Measurements from ENCODE around the gene SORCS3.

SORCS3 gene

DNA sequence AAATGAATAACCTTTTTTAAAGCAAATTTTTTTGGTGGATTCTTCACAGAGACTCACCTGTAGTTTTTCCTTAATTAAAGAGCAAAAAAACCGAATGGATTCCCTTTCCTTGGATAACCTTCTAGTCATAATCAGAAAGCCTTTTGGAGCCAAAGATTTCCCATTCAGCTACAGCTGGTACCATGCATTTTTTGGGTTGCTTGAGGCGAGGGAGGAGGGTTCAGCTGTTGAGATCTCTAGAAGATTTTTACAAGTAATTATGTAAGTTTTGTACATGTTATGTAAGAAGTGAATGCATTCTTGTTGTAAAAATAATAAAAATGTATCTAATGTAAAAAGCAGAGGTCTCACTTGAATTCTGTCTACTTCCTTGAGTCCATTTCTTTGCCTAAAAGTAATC lies 463.2 kb downstream of the SORCS3 start:
- no peak for DNase-seq (ENCODE audit: low read depth in 2 of 2)

DNA sequence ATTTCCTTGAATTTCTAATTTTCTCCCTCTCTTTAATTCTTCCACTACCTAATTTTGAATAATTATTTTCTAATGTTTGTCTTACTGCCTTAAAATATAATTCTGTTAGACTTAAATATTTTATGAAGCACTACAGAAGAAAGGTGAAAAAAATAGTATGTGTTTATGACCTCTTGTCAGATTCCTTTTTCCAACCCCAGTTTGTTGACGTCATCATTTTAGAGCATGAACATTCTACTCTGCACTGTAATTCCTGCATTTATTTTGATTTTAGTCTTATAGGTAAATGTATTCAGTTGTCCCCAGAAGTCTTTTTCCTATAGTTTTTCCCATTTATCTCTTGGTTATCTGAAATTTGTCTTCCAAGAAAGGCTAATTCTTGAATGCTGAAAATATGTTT lies 468.1 kb downstream of the SORCS3 start:
- no peak for DNase-seq (ENCODE audit: low read depth in 2 of 2)

DNA sequence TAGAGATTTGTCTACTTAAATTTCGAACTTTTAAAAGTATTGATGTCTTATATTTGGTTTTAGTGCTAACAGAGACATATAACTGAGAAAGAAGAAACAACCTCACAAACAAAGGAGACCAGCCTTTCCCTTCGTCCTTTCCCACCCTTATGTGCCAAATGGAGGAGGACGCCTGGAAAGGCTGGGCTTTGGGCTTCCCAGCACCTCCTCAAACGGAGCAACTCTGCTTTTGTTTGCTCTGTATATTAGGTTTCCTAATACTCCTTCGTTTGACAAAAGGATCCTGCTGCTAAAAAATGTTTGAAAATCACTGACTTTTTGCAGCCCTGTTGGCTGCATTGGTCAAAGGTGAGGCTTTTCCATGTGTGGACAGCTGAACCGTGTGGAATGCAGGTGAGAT lies 471.8 kb downstream of the SORCS3 start:
- DNase-seq (ENCODE audit: low read depth in 2 of 2) = no peak

DNA sequence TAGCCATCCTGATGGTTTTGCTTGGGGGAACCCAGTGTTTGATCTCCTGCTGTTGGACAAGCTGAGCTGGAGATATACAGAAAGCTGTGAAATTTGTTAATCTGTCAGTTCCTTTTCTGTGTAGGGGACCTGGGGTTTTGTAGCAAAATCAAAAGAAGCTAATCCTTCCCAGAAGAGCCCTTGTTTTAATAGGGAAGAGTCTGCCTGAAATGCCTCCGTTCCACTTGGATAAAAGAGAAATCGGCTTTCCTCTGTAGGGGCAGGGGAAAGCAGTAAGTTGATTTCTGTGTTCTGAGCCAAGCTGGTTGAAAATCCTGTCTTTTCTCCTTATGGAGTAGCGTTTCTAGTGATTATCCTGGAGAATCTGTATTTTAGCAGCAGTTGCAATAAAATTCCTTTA lies 472.6 kb downstream of the SORCS3 start:
- DNase-seq (ENCODE audit: low read depth in 2 of 2) = no peak

DNA sequence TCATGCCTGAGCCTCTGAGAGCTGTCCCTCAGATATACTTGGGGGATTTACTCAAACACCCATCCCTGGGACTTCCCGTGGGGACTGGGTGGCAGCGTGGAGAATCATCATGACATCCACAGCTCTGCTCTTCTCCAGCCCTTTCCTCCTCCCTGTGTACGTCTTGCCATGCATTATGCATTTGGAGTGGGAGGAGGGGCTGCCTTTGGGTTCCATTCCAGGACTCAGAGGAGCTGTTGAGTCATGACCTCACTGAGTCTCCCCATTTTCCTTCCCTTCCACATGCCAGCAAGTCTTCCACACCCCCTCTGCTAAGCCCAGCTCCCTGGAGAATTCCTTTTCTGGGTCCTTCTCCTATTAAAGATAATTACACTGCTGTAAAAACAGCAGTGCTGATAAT lies 480.7 kb downstream of the SORCS3 start:
- no peak for DNase-seq (ENCODE audit: low read depth in 2 of 2)

DNA sequence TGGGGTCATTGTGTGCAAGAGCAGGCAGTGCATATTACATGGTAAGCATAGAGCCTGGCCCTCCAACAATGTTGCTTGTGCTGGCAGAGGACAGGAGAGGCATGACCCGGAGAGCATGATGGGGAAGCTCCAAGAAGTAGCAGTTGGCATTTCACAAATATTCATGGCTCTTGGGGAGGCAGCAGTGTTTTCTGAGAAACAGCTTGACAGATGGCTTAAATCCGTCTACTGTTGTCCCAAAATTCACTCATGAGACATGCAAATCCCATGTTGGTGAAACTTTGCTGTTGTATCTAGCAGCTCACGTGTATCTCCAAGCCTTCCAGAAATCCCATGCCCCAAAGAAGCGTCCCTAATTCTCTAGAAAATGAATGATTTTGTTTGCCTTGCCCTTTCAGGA lies 487.0 kb downstream of the SORCS3 start:
- no peak for DNase-seq (ENCODE audit: low read depth in 2 of 2)

DNA sequence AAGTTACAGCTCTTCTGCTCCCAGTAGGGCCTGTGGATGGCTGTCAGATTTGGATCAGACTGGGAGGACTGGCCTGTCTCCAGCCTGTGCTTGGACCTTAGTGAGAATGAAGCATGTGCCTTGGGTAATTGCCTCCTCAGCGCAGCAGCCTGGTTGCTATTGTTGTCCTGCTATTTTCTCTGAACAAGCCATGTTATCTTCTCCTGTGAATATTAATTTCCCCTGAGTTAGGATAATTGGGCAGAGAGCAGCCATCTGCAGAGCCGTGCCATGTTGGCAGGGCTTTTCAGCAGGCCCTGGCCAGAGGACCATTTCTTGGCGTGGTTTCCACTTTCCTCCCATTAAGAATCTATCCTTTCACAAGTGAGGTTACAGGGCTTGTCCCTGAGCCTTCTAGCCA lies 497.3 kb downstream of the SORCS3 start:
- DNase-seq (ENCODE audit: low read depth in 2 of 2) = no peak

DNA sequence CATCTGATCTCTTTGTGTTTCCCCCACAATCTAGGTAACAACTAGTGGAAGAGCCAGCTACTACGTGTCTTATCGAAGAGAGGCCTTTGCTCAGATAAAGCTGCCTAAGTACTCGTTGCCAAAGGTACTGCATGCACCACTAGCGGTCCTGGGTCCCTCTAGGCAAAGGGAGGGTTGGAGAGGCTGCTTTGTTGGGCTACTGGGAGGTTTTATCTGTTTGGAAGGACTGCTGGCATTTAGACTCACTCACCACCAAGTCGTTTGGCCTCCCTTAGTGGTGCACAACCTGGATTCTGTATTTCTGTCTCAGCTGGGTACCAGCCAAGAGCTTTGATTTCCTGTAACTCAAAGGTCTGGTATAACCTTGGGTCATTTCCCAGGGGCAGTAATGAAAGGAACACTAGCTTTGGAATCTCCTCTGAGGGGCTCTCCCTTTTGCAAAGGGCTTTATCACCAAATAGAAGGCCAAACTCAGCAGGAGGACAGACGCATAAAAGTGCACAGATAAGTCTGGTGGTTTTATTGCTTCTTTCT lies 498.3 kb downstream of the SORCS3 start:
- DNase-seq (ENCODE audit: low read depth in 2 of 2) = no peak

DNA sequence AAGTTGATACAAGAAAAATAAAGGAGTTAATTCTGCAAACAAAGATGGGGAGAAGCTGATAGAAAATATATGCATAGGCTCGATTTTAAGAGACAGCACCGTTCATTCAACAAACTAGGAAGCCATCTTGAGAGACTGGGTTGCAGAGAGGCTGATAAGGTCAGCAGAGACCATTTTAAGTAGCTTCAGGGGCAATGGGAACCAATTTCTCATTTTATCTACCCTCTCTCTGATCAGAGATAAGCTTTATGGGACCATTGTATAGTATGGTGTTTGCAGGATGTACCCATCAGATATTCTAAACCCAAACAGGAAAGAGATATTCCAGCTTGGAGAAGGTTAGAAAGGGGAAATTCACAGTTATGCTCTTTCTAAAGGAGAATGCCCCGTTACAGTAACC lies 499.5 kb downstream of the SORCS3 start:
- no peak for DNase-seq (ENCODE audit: low read depth in 2 of 2)

DNA sequence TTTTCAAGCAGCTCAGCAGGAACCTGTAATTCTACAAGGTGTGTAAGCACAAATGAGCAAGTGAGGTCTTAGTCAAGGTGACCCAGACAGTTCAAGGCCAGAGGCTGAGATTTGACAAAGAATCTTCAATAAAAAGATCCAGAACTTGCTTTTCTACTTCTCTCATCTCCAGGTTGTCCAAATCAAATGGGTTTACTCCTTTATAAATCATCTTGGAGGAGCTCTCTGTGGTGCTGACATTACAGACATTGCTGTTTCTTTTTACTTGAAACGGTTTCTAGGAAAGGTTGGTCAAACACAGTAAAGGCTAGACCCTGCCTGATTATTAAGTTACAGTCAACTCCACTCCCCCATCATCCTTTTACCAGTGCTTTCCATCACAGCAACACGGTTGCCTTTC lies 504.6 kb downstream of the SORCS3 start:
- DNase-seq (ENCODE audit: low read depth in 2 of 2) = no peak

DNA sequence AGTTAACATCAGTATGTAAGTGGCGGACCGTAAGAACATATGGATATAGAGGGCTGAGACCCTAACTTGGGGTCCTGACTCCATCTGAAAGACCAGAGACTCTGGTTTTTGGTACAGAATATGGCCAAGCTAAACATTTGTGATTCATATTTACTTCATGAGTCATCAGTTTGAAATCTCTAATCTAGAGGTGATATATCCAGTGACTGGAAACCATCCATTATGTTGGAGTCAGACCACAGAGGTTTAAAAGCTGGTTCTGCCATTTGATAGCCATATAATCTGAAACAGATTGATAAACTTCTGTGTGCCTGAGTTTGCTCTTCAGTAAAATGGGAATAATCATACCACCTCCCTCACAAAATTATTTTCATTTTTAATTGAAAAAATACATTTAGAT lies 505.3 kb downstream of the SORCS3 start:
- no peak for DNase-seq (ENCODE audit: low read depth in 2 of 2)

DNA sequence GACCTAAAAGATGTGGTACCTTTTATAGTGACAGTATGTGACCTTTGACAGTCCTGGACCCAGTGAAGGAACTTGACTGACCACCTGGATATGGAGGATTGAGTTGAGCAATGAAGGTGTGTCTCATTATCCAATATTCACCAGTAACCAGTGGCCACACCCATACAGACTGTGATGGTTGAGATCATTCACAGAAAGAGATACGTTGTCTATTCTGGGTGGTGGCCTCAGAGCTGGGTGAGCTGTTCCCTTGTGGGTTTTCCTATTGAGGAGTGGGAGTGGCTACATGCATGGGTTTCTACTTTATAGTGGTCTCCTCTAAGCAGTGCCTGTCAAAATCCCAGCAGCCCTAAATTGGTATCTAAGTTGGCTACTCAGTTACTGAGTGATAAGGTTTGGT lies 507.4 kb downstream of the SORCS3 start:
- no peak for DNase-seq (ENCODE audit: low read depth in 2 of 2)

DNA sequence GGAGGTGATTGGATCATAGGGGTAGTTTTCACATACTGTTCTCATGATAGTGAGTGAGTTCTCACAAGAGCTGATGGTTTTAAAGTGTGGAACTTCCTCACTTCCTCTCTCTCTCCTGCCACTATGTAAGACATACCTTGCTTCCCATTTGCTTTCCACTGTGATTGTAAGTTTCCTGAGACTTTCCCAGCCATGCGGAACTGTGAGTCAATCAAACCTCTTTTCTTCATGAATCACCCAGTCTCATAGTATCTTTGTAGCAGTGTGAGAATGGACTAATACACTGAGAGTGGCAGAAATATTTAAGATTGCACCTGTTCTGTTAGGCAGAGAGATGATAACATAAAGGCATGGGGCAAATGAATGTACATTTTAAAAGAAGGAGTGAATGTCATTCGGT lies 507.8 kb downstream of the SORCS3 start:
- DNase-seq (ENCODE audit: low read depth in 2 of 2) = no peak

DNA sequence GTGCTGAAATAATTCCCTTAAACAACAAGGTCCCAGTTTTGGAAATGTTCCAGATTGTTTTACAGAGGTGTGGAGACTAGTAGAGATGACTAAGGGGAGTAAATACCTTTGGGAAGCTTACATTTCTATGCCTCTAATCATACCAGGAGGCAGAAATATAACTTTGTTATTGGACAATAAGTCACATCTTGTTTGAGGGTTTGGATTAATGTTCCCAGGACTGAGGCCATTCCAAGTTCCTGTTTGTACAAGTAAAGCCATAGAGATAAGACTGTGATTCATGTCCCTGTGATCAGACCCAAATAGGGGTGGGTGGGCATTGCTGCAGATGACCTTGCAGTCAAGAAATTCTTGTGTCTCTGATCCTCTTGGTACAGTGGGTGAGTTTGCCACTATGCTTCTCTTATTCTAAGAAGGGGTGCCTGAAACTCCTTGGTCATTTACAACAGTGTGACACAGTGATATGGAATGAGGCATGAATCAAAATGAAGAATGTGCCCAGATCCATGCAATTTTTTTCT lies 508.3 kb downstream of the SORCS3 start:
- DNase-seq (ENCODE audit: low read depth in 2 of 2) = no peak

DNA sequence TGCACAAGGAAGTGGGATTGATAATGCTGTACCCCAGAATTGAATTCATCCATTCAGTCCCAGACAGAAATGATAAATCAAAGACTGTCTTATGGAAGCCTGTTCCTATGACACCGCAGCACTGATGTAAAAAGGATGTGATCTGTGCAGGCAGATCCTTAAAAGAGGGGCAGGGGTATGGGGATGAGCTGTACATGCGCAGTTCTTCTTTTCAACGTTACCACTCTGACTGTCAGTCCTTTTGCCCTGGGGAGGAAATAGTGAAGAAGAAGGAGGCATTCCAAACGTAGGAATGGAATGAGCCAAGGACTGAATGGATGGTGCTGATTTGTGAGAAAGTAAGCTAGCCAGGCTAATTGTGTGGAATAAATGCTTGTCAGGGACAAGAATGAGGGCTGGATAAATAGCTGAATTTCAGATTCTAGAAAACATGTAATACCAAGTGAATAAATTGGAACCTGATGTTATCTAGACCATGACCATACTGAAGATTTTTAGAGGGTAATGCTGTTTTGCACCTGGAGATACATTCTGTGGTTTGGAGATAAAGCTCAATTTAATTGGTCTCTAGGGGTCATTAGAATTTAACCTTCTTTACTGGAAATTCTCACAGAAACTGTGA lies 509.3 kb downstream of the SORCS3 start:
- no peak for DNase-seq (ENCODE audit: low read depth in 2 of 2)

DNA sequence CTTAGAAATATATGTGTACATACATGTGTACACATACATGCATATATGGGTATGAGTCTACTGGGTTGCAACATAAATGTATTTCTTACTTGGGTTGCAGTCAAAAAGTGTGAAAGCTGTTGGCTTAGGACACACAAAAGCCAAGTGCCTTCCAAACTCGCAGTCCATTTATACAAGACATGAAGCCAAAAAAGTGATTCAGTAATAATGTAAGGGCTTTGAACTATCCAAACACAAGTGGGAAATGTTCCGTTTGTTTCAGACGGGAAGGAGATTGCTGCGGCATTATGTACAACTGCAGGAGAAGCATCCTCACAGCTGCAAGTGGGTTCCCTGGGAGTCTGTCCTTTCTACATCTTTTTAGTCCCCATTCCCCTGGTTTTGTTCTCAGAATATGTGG lies 513.6 kb downstream of the SORCS3 start:
- DNase-seq (ENCODE audit: low read depth in 2 of 2) = no peak

DNA sequence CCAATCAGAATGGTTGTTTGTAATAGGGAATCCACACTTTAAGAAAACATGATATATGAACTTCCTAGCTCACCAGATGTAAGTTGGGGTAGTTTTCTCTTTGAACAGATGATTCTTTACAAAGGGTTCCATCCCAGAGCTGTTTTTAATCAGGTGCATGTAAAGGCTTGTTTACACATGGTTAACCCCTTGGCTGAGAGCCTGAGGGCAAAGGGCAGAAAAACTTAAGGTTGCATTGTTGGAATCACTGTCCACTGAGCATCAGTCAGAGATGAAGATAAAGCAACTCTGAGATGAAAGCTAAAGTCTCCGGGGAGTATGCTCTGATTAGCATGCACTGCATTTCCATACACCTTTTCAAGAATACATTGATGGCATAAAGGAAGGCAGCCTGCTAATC lies 518.2 kb downstream of the SORCS3 start:
- DNase-seq (ENCODE audit: low read depth in 2 of 2) = no peak

DNA sequence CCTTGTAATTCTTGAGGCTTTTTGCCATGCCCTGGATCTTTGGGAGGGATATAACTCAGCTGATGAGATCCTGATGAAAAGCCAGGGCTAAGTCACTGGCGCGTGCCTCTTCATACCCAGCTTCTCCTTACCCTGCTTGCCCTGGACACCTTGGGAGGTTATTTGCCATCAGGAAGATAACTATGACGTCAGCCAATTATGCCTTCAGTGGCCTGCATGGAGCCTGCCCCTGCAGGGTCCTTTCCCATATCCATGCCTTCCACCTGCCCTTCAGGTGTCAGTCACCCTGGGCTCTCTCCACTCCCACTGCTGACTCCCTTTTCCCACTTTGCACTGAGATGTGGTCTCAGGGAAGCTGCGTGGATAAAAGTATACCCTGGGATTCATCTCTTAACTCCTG lies 520.1 kb downstream of the SORCS3 start:
- no peak for DNase-seq (ENCODE audit: low read depth in 2 of 2)

DNA sequence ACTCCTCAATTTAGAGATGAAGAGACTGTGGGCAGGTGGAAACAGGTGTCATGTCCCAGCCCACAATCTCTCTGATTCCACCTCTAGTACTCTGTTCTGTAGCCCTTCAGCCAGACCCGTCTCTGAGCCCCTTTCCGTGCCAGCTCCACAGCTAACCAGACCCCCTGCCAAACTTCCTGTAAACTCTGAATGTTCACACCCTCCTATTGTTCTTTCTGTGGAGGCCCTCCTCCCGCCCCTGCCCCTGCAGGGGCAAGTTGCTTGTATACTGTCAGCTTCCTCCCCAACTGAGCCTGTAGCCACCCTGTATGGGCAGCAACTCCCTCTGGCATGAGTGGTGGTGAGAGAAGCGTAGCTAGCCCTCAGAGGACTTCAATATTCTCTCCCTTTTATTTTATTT lies 520.7 kb downstream of the SORCS3 start:
- DNase-seq (ENCODE audit: low read depth in 2 of 2) = no peak

DNA sequence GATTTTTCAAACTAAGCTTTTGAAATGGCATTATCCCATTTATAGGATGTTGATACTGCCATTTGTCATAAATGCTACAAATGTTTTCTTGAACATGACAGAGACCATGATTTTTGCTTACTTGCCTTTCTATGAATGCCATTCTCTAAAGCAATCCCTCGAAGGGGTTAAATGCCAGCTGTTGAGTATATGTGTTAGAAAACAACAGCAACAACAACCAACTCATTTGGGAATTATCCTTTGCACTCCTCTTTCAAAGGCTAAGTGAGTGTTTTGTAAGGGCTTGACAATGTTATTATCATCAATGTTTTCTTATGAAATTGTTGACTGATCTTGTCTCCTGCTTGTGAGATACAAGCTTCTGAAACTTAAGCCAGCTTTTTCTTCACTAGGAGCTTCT lies 529.4 kb downstream of the SORCS3 start:
- DNase-seq (ENCODE audit: low read depth in 2 of 2) = no peak

DNA sequence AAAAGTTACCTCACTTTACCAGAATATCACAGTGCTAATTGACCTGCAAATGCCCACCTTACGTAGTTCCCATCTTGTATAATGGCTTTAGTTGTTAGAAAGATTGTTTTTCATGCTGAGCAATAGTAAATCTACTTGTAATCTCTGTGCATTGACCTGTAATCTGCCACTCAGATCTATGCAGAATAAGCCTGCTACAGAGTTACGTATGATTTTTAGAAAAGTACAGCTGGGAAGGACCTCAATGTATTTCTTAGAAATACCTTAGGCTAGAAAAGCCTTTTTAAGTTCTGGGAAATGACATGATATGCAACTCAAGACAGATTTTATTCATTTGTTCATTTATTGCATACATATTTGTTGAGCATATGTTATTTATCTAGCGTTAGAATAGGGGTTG lies 530.9 kb downstream of the SORCS3 start:
- no peak for DNase-seq (ENCODE audit: low read depth in 2 of 2)

DNA sequence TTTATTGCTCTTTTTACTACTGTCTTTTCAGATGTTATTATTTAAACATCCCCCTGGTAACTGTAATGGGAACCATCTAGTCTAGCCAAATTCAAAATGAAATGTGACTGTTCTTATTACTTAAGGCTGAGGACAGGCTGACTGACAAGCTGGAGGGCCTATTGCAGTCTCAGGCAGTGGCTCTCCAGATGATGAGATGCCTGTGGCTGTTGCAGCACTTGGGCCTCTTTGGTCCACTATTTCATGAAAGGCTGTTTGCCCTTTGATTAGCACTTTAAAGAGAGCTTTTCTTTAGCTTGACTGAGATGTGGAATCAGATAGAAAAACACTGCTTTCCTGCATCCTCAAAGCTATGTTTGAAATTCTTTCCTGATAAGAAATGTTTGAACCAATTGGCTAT lies 540.5 kb downstream of the SORCS3 start:
- DNase-seq (ENCODE audit: low read depth in 2 of 2) = no peak

DNA sequence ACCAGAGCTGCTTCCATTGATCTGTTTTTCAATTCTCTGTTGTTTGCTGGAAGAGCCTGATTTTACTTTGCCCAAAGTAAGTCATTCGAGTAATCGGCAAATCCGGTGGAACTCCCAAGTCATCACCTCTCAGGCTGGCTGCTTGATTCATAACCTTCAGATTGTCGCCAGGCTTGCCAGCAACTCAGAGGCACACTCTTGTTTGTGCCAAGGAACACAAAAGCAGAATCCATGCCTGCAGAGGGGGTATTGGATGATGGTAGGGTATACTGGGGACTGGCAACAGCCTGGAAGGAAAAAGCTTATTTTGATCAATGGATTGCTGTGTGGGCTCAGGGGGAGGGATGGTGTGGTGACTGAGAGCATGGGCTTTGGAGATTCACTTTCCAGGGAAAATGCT lies 542.4 kb downstream of the SORCS3 start:
- DNase-seq (ENCODE audit: low read depth in 2 of 2) = no peak

DNA sequence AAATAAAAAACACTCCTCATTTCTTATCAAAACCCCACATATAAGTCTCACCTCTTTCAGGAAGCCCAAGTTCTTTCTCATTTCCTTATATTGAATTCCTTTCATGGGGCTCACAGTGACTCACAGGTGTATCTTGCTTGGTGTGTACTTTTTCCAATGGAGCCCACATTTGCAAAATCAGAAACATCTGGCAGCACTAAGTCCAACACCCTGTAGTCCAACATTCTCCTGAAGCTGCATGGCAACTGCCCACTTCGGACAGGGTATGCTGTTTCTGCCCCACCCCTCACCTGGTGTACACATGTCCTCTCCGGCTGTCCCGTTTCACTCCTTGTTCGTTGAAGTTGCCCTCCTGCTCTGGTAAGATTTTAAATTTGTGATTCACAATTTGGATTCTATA lies 544.1 kb downstream of the SORCS3 start:
- no peak for DNase-seq (ENCODE audit: low read depth in 2 of 2)
